HG03342 (cell line): ENCODE data around the gene ACCS.

Source experiments
- ATAC-seq: cut with Tn5 transposase; IDR thresholded peaks from one replicate; pipeline ENCODE4 v1.9.1; 2021; ENCODE audit warnings: mild to moderate bottlenecking, moderate library complexity; ENCODE audit not compliant: unreplicated experiment

ACCS gene

GRCh38 chr11:44036811-44037657 is 29.0 kb upstream of the ACCS start:
- ATAC-seq: peak; percentile 72

GRCh38 chr11:44037658-44037998 is 28.4 kb upstream of the ACCS start:
- ATAC-seq: no peak

DNA sequence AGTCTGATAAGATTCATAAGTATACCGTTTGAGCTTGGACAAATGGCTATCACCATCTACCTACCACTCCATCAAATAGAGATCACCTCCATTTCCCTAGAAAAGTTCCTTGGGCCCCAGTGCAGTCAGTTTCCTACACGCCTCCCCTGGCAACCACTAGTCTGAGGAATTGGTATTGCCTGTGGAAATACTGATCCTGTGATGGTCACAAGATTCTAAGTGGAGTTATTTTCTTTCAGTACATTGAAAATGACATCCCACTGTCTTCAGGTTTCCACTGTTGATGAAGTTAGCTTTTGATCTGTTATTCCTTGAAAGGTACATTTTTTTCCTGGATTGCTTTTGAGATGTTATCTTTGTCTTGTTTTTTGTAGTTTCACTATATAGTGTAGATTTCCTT is 22.9 kb upstream of the ACCS start:
- no peak for ATAC-seq

DNA sequence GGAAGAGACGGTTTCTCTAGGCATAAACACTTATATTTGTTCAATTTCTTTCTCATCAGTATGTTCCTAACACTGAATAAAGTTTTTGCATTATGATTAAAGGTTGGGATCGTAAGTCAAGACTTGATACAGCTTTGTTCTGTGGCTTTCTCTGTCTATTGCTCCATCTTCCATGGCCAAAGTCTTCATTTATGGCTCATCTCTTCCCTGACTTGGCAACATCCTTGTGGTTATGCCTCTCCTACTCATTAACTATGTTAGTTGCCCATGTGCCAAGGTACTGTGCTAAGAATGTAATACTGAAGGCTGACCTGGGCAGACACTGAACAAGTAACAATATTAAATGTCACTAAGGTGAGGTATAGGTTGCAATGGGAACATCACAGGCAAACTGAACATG is 19.9 kb upstream of the ACCS start:
- ATAC-seq: no peak

DNA sequence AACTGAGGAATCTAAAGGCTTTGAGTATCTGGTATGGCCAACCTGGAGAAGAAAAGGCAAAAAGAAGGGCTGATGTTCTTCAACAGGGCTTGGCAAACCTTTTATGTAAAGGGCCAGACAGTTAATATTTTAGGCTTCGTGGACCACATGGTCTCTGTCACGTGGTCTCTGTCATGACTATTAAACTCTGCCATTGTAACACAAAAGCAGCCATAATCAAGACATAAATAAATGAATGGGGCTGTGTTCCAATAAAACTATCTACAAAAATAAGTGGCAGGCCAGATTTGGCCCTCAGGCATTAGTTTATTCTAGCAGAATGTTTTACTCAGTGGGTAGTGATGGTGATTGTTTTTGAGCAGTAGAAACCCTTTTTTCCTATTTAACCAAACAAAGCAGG is 18.8 kb upstream of the ACCS start:
- ATAC-seq: no peak

DNA sequence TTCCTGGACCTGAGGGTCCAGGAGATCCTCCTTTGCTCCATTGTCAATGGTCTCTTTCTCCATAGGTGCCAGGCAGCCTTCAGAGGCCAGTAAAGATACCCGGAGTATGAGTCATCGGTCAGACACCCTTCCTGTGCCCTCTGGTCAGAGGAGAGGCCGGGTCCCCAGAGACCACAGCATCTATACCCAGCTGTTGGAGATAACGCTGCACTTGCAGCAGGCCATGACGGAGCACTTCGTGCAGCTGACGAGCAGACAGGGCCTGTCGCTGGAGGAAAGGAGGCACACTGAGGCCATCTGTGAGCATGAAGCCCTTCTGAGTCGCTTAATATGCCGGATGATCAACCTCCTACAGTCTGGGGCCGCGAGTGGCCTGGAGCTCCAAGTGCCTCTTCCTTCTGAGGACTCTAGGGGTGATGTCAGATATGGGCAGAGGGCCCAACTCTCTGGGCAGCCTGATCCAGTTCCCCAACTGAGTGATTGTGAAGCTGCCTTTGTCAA is 18.1 kb upstream of the ACCS start, which contains the start of gene ACCSL:
ACCSL (plus strand) TSS at position 51 of the 501 bp plus-strand sequence; CDS start at position 107, 56 bp downstream.
- no peak for ATAC-seq

DNA sequence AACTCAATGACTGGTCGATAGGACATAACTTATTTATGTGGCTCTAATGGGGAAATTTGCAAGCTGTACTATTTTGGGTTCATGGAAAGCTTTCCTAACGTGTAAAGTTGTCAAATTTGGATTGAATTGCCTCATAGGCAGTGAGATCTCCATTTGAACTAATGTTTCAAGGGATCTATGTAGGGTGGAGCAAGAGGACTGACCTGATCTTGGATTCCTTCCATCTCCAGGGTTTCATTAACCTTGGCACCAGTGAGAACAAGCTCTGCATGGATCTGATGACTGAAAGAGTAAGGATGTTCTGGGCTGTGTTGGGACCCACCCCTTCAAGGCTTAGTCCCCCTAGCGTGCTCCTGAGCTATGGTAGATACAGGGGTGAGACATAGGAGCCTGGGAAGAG is 16.2 kb upstream of the ACCS start:
- ATAC-seq: no peak

- no peak for ATAC-seq
Observed at GRCh38 chr11:44051171-44051570, 14.9 kb upstream of the ACCS start.

- no peak for ATAC-seq
Observed at GRCh38 chr11:44057340-44057739, 8.7 kb upstream of the ACCS start.

GRCh38 chr11:44058275-44058674 is 7.8 kb upstream of the ACCS start:
- ATAC-seq: no peak

GRCh38 chr11:44065161-44065661 is 859 bp upstream of the ACCS start:
- ATAC-seq: no peak

GRCh38 chr11:44066732-44067141 is 667 bp downstream of the ACCS start:
- ATAC-seq: no peak

- ATAC-seq: no peak
Observed at GRCh38 chr11:44067266-44067665, 1.2 kb downstream of the ACCS start.

DNA sequence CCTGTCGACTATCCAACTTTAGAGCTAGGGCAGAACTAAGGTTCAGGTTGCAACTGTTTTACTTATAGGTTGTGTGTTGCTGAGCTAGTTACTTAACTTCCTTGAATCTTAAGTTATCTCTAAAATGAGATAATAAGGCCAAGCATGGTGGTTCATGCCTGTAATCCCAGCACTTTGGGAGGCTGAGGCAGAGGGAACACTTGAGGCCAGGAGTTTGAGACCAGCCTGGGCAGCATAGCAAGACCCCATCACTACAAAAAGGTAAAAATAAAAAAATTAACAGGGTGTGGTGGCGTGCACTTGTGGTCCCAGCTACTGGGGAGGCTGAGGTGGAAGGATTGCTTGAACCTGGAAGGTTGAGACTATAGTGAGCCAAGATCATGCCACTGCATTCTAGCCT is 2.1 kb downstream of the ACCS start:
- ATAC-seq: no peak

DNA sequence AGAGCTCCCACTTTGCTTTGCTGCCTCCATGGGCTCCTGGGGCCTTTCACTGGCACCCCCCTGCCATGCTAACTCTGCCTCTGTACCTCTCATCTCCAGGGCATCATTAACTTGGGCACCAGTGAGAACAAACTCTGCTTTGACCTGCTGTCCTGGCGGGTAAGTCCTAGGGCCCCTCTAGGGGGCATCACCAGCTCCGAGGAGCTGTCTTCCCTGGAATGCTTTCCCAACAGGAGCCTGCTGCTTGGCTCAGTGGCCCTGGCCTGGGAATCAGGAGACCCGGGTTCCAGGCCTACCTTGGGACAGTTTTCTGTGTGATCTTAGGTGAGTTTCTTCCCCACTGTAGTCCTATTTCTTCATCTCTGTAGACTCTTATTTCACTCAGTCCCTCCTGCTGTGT is 5.1 kb downstream of the ACCS start:
- ATAC-seq: no peak

DNA sequence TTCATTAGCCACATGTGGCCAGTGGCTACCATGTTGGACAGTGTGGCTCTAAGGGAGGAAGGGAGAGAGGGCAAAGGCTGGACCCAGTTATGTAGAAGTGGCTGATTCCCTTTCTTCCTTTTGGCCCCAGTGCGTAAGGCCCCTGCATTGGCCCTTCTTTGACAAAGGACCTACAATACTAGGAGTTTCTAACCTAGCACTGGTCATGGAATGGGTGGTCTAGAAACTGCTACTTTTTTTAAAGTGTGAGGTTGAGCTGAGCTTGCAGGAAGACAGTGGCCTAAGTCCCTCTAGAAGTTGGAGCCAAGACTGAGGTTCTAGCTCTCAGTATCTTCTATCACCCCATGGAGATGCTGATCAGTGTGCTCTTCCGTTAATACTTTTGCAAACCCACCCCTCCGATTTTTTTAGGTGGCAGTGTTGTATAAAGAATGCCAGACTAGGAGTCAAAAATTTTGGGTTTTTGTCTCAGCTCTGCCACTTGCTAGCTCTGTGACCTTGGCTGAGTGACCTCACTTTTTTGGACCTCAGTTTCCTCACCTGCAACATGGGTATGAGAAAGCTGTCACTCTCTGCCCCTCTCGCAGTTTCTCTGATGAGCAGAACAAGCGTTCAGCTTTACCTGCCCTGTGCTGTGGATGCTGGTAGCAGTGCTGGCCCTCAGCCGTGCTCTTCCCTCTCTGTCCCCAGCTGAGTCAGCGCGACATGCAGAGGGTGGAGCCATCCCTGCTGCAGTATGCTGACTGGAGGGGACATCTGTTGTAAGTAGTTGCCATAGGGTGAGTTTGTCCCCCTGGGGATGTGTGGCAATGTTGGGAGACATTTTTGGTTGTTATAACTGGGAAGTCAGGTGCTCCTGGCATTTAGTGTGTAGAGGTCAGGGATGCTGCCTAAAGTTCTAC is 6.9 kb downstream of the ACCS start:
- no peak for ATAC-seq

- no peak for ATAC-seq
Observed at GRCh38 chr11:44078794-44079193, 12.7 kb downstream of the ACCS start.

- no peak for ATAC-seq
Observed at GRCh38 chr11:44079376-44079775, 13.3 kb downstream of the ACCS start.

DNA sequence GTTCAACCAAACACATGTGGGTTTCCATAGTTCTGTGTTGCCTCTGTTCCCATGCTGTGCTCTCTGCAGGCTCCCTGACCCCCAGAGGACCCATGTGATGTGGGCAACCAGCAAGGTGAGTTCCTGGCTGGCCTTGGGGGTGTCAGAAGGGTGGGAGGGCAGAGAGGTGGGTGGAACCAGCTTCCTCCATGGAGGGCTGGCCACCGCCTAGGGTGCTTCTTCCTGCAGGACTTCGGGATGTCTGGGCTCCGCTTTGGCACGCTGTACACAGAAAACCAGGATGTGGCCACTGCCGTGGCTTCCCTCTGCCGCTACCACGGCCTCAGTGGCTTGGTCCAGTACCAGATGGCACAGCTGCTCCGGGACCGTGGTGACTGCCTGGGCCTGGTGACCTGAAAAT is 14.9 kb downstream of the ACCS start:
- ATAC-seq: no peak

GRCh38 chr11:44082645-44083044 is 16.6 kb downstream of the ACCS start:
- ATAC-seq: no peak

GRCh38 chr11:44083433-44083832 is 17.4 kb downstream of the ACCS start:
- ATAC-seq: no peak

DNA sequence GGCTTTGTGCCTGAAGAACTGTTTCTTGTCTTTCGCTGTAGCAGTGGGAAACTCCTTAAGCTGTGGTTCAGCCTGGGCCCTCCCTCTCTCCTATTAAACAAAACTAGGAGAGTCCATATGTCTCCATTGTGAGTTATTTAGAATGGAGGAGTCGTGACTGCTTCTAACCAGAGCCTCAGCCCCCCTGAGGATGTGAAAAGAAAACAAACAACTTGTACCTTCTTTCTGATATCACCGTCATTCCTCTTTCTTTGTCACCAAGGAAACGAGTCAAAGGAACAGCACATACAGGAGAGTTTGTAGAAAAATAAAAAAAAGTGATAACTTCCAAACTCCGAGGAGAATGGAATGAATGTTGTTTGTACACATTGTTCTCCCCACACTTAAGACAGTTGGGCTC is 17.8 kb downstream of the ACCS start:
- no peak for ATAC-seq
